ENCODE measurements around the gene SUPT5H.

The SUPT5H gene

GRCh38 chr19:39467941-39468340, 22.6 kb downstream of the SUPT5H start:
- ChIA-PET CTCF (interaction anchor here (0.8 to 2.8 kb wide), 2 partner anchors 11 to 66 kb away, joined by 3 to 11 read pairs; partner anchors contain the start of gene EID2B), POLR2A (no interaction called here)
- no peak for TF ChIP-seq CTCF (IDR thresholded peaks at IDR 0.05; ENCODE audit: insufficient read depth, low read length, missing control alignments)
- no peak for DNase-seq (ENCODE audit: low read depth, low spot score)
- H3K4me3 ChIP-seq (ENCODE audit: low read depth, low read length) = no peak overlapping the region

- no peak for DNase-seq (ENCODE audit: low read depth, low spot score)
- TF ChIP-seq CTCF (IDR thresholded peaks at IDR 0.05; ENCODE audit: insufficient read depth, low read length, missing control alignments) = no peak
- ChIA-PET CTCF (interaction anchor here (1.2 to 2.8 kb wide), 3 partner anchors 9 to 71 kb away, joined by 3 to 11 read pairs (median 6); partner anchors contain the start of gene EID2B), POLR2A (interaction anchor here (0.9 kb wide), 1 partner anchor 33 kb away, joined by 3 read pairs; the partner anchor contains the start of gene RPS16)
- no peak overlapping the region for H3K4me3 ChIP-seq (ENCODE audit: low read depth, low read length)
These were observed 23.7 kb downstream of the SUPT5H start for GRCh38 chr19:39469036-39469435.

- ChIA-PET POLR2A (interaction anchor here (0.9 kb wide), 1 partner anchor 34 kb away, joined by 3 read pairs; the partner anchor contains the start of gene RPS16), CTCF (interaction anchor here (1.2 to 2.8 kb wide), 3 partner anchors 8 to 72 kb away, joined by 3 to 11 read pairs (median 6); partner anchors contain the start of gene EID2B)
- DNase-seq (ENCODE audit: low read depth, low spot score) = no peak
- no peak overlapping the region for H3K4me3 ChIP-seq (ENCODE audit: low read depth, low read length)
- no peak for TF ChIP-seq CTCF (IDR thresholded peaks at IDR 0.05; ENCODE audit: insufficient read depth, low read length, missing control alignments)
These were observed 24.2 kb downstream of the SUPT5H start for GRCh38 chr19:39469567-39469966.

GRCh38 chr19:39470724-39471339, 25.4 kb downstream of the SUPT5H start:
- ChIA-PET CTCF (interaction anchor here (0.9 to 1.4 kb wide), 3 partner anchors 32 to 65 kb away, joined by 3 to 5 read pairs (median 4); partner anchors contain the start of gene EID2B), POLR2A (interaction anchor here (0.5 kb wide), 1 partner anchor 17 kb away, joined by 4 read pairs; no protein-coding TSS in a partner anchor)
- no peak for DNase-seq (ENCODE audit: low read depth, low spot score)
- no peak overlapping the region for H3K4me3 ChIP-seq (ENCODE audit: low read depth, low read length)
- TF ChIP-seq CTCF (IDR thresholded peaks at IDR 0.05; ENCODE audit: insufficient read depth, low read length, missing control alignments) = no peak

GRCh38 chr19:39471756-39472536, 26.6 kb downstream of the SUPT5H start:
- CTCF ChIA-PET = interaction anchor here (0.5 to 1.4 kb wide), 5 partner anchors 10 to 71 kb away, joined by 3 to 5 read pairs (median 4); partner anchors contain the start of gene EID2B
- POLR2A ChIA-PET = no interaction called here
- no peak for TF ChIP-seq CTCF (IDR thresholded peaks at IDR 0.05; ENCODE audit: insufficient read depth, low read length, missing control alignments)
- no peak overlapping the region for H3K4me3 ChIP-seq (ENCODE audit: low read depth, low read length)
- no peak for DNase-seq (ENCODE audit: low read depth, low spot score)

All from AG04449 (cell line).